OCI-LY1 (cell line): ENCODE measurements around the gene AKR1C3.

Experiments
- H2AFZ ChIP-seq: fragments of 200-600 bp; sonication (generic), shearing (Covaris generic); 2 replicates; pipeline ENCODE4 v1.6.0; 2014; ENCODE audit warnings: antibody characterized with exemption, mild to moderate bottlenecking, low read length
- H3F3A ChIP-seq: fragments of 200-600 bp; sonication (generic), shearing (Covaris generic); 2 replicates; pipeline ENCODE4 v1.6.0; 2014; ENCODE audit warnings: mild to moderate bottlenecking, antibody characterized with exemption, low read length, moderate library complexity; ENCODE audit not compliant: insufficient read depth
- H3K27ac ChIP-seq: fragments of 200-600 bp; sonication (generic); 2 replicates; pipeline ENCODE4 v1.5.1; 2014; ENCODE audit warnings: low read length, mixed run types, mild to moderate bottlenecking, low read depth; ENCODE audit not compliant: poor library complexity, severe bottlenecking
- H3K27me3 ChIP-seq: fragments of 200-600 bp; sonication (generic); 2 replicates; pipeline ENCODE4 v1.6.0; 2014; ENCODE audit warnings: antibody characterized with exemption, mild to moderate bottlenecking, low read length, moderate library complexity; ENCODE audit not compliant: insufficient read depth
- H3K36me3 ChIP-seq: fragments of 200-600 bp; sonication (generic); 2 replicates; pipeline ENCODE4 v1.6.1; 2014; ENCODE audit warnings: mild to moderate bottlenecking, antibody characterized with exemption, low read length, moderate library complexity, mixed read lengths; ENCODE audit not compliant: insufficient read depth
- H3K4me1 ChIP-seq: fragments of 200-600 bp; sonication (generic); 2 replicates; pipeline ENCODE4 v1.5.1; 2014; ENCODE audit warnings: mild to moderate bottlenecking, low read length, moderate library complexity; ENCODE audit not compliant: insufficient read depth, severe bottlenecking
- H3K4me2 ChIP-seq: fragments of 200-600 bp; sonication (generic), shearing (Covaris generic); 2 replicates; pipeline ENCODE4 v1.6.1; 2014; ENCODE audit warnings: low read length
- H3K4me3 ChIP-seq: fragments of 200-600 bp; sonication (generic); 2 replicates; pipeline ENCODE4 v1.5.1; 2014; ENCODE audit warnings: low read length, low read depth, mild to moderate bottlenecking, mixed read lengths; ENCODE audit not compliant: poor library complexity, severe bottlenecking
- H3K79me2 ChIP-seq: fragments of 200-600 bp; shearing (Covaris generic); 2 replicates; pipeline ENCODE4 v1.6.1; 2016; ENCODE audit warnings: mixed run types, low read length, mixed read lengths; ENCODE audit not compliant: insufficient read depth
- H3K9ac ChIP-seq: fragments of 200-600 bp; sonication (generic), shearing (Covaris generic); 2 replicates; pipeline ENCODE4 v1.6.1; 2014; ENCODE audit warnings: mild to moderate bottlenecking, low read length, mixed read lengths
- H3K9me2 ChIP-seq: fragments of 200-600 bp; sonication (generic), shearing (Covaris generic); 2 replicates; pipeline ENCODE4 v1.6.1; 2014; ENCODE audit warnings: low read depth, mild to moderate bottlenecking, low read length, mixed read lengths
- H3K9me3 ChIP-seq: fragments of 200-600 bp; shearing (Covaris generic); 2 replicates; pipeline ENCODE4 v1.6.1; 2014; ENCODE audit warnings: low read length, mixed read lengths
- H4K20me1 ChIP-seq: fragments of 200-600 bp; sonication (generic), shearing (Covaris generic); 2 replicates; pipeline ENCODE4 v1.6.0; 2016; ENCODE audit warnings: mild to moderate bottlenecking, low read length; ENCODE audit not compliant: insufficient read depth
- EZH2 ChIP-seq: fragments of 200-600 bp; sonication (generic), shearing (Covaris generic); IDR thresholded peaks from 2 replicates; pipeline ENCODE4 v1.8.0; 2017; ENCODE audit warnings: borderline replicate concordance, mixed run types, mild to moderate bottlenecking, antibody characterized with exemption, low read length, moderate library complexity, mixed read lengths
- TF ChIP-seq, protein P1 (sequence below): fragments of 200-600 bp; sonication (generic), shearing (Covaris generic); IDR thresholded peaks from 2 replicates; pipeline ENCODE4 v1.5.1; 2017; ENCODE audit warnings: mild to moderate bottlenecking, antibody characterized with exemption, low read length, moderate library complexity, mixed read lengths

The AKR1C3 gene

DNA sequence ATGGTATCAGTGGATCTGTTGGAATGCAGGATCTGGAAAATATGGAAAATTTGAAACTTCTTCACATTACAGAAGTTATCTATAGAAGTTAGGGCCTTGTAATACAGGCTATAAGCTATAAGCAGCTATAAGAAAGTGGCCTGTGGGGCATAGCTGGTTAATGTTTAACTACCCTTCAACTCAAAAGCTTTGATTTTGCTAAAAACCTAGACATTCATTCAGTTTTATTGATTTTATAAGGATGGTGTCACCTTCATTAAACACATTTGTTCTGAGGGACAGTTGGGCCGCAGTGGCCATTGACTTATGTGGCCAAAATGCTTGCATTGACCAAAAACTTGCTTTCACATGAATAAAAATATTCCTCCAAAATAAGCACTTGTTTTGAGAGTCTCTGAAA, 13.1 kb upstream of the AKR1C3 start:
- Histone ChIP-seq H3K27ac (no peak overlapping the region), H4K20me1 (no peaks in the 10 kb centered on the region), H3K4me3 (no peak overlapping the region), H3K4me1 (no peaks in the 10 kb centered on the region), H3K9me2 (no peaks in the 10 kb centered on the region), H3K9ac (no peak overlapping the region), H3K79me2 (no peaks in the 10 kb centered on the region), H3K27me3 (no peaks in the 10 kb centered on the region), H3F3A (no peaks in the 10 kb centered on the region), H3K9me3 (no peaks in the 10 kb centered on the region), H3K36me3 (no peaks in the 10 kb centered on the region), H2AFZ (no peak overlapping the region), H3K4me2 (no peak overlapping the region)
- no peak for TF ChIP-seq EZH2
- TF ChIP-seq, protein P1, sequence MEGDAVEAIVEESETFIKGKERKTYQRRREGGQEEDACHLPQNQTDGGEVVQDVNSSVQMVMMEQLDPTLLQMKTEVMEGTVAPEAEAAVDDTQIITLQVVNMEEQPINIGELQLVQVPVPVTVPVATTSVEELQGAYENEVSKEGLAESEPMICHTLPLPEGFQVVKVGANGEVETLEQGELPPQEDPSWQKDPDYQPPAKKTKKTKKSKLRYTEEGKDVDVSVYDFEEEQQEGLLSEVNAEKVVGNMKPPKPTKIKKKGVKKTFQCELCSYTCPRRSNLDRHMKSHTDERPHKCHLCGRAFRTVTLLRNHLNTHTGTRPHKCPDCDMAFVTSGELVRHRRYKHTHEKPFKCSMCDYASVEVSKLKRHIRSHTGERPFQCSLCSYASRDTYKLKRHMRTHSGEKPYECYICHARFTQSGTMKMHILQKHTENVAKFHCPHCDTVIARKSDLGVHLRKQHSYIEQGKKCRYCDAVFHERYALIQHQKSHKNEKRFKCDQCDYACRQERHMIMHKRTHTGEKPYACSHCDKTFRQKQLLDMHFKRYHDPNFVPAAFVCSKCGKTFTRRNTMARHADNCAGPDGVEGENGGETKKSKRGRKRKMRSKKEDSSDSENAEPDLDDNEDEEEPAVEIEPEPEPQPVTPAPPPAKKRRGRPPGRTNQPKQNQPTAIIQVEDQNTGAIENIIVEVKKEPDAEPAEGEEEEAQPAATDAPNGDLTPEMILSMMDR = no peak

DNA sequence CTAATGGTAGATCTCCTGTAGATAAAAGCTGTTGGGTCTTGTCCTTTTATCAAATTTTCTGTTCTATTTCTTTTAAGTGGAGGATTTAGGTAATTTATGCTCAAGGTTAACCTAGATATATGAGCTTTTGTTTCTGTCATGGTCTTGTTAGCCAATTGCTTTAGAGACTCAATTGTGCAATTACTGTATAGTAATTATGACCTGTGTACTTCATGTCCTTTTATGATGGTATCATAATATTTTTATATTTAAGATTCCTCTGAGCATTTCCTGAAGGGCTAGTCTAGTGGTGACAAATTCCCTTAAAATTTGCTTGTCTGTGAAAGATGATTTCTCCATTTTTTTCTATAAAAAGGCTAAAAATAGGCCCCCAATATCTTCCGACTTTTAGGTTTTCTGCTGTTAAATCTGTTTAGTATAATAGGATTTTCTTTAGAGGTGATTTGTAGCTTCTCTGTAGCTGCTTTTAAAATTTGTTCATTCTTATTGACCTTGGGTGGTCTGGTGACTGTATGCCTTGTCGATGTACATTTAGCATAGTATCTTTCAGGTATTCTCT, 5.4 kb upstream of the AKR1C3 start:
- Histone ChIP-seq H3K79me2 (no peaks in the 10 kb centered on the region), H3K4me2 (no peak overlapping the region), H3K9me3 (no peaks in the 10 kb centered on the region), H3K4me1 (no peaks in the 10 kb centered on the region), H3K27ac (no peak overlapping the region), H2AFZ (no peak overlapping the region), H3K9me2 (no peaks in the 10 kb centered on the region), H3K4me3 (no peak overlapping the region), H3K27me3 (no peaks in the 10 kb centered on the region), H4K20me1 (no peaks in the 10 kb centered on the region), H3K36me3 (no peaks in the 10 kb centered on the region), H3F3A (no peaks in the 10 kb centered on the region), H3K9ac (no peak overlapping the region)
- TF ChIP-seq, protein P1 = no peak
- TF ChIP-seq EZH2 = no peak

- Histone ChIP-seq H3K27me3 (no peaks in the 10 kb centered on the region), H3K36me3 (no peaks in the 10 kb centered on the region), H3K4me2 (no peak overlapping the region), H3K27ac (no peak overlapping the region), H4K20me1 (no peaks in the 10 kb centered on the region), H3K9ac (no peak overlapping the region), H3K4me1 (no peaks in the 10 kb centered on the region), H3K9me2 (no peaks in the 10 kb centered on the region), H3K9me3 (no peaks in the 10 kb centered on the region), H3F3A (no peaks in the 10 kb centered on the region), H3K79me2 (no peaks in the 10 kb centered on the region), H2AFZ (no peak overlapping the region), H3K4me3 (no peak overlapping the region)
- no peak for TF ChIP-seq EZH2
- TF ChIP-seq, protein P1 = peak; percentile 47
These were observed 4.3 kb upstream of the AKR1C3 start for GRCh38 chr10:5089865-5090264.
